ENCODE measurements around the gene EFCAB13.

DNA sequence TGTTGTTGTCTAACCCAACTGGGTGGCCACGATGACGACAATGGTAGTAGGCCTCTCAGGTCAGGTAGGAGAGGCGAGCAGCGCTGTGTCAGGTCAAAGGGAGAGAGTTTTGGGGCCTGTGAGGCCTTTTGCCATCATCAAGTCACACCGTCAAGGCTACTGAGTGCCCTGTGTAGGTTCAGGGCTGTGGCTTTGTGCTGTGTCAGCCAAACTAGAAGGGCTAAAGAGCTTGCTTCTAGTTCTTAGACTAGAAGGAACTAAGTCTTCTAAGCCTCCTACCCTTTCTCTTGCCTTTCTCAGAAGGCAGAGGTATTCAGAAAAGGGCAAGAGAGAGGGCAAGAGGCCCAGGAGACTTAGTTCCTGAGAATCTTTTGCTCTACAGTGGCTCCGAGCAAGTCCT, 25.0 kb upstream of the EFCAB13 start:
- TF ChIP-seq, protein P1, sequence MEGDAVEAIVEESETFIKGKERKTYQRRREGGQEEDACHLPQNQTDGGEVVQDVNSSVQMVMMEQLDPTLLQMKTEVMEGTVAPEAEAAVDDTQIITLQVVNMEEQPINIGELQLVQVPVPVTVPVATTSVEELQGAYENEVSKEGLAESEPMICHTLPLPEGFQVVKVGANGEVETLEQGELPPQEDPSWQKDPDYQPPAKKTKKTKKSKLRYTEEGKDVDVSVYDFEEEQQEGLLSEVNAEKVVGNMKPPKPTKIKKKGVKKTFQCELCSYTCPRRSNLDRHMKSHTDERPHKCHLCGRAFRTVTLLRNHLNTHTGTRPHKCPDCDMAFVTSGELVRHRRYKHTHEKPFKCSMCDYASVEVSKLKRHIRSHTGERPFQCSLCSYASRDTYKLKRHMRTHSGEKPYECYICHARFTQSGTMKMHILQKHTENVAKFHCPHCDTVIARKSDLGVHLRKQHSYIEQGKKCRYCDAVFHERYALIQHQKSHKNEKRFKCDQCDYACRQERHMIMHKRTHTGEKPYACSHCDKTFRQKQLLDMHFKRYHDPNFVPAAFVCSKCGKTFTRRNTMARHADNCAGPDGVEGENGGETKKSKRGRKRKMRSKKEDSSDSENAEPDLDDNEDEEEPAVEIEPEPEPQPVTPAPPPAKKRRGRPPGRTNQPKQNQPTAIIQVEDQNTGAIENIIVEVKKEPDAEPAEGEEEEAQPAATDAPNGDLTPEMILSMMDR (IDR thresholded peaks at IDR 0.05; ENCODE audit: low read length): no peak
- TF ChIP-seq EZH2 (optimal IDR thresholded peaks at IDR 0.05; ENCODE audit: low read depth, low read length) (no peak), EZH2phosphoT487 (IDR thresholded peaks at IDR 0.05; ENCODE audit: low read length) (no peak)

Measured in MM.1S (cell line).